ENCODE results near the gene ZNF324. TPM values are rescaled to one million over a fixed set of nuclear protein-coding genes. Genes with fewer than 3 reads are reported as not detected.
A peak's percentile ranks its signal among the peaks of the same experiment; 100 is the strongest.

Gene ZNF324
- total and polyA plus RNA-seq, 2 of the 13 experiments (the other 11 are each of a cell fraction or from before 2014, with no cell fraction given): 1.1 to 4.7 TPM

DNA sequence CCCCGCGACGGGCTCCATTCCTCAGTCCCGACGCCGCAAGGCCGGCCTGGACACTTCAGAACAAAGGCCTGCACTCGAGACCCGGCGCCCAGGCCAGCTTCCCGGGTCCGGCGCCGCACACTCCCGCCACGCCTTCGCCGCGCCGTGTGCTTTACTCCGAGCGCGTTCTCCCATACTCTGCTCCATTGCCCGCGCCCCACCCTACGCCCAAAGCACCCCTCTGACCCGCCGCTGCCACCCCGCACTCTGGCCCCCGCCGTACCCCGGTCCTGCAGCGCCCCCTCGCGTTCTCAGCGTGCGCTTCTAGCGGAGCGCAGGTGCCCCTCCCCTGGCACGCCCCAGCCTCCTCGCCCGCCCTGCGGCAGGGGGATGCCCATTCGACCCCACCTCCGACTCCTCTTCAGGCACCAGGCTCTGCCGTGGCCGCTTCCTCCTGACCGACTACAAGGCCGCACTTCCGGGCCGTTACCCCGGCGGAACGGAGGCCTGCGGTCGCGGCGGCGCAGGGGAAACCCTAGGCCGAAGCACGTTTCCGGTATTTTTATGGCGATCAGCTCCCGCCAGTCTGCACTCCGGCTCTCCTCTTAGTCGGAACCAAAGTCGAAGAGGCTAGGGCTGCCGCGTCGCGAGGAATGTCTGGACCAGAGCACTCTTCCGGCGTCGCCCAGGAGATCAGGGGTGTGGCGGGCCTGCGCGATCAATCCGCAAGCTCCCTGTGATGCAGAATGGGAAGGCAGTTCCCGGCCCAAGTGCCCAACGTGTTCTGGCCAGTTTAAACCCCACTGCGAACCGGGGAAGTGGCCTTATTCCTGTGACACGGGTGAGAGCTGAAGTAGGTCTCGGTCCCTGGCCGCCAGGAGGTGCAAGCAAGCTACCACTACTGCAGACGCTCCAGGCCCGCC, 52.7 kb downstream of the ZNF324 start, which contains the start of gene ZBTB45 (continued):
- TF ChIP-seq ZNF710 (CRISPR knock-in tag; IDR thresholded peaks at IDR 0.05; ENCODE audit: borderline replicate concordance): peak; percentile 86
- TF ChIP-seq XBP1 (CRISPR knock-in tag; IDR thresholded peaks at IDR 0.05): no peak; the same call in 1 of the 2 replicates
- no peak for TF ChIP-seq TRIM24 (CRISPR knock-in tag; IDR thresholded peaks at IDR 0.05)
- no peak for TF ChIP-seq ZNF296 (CRISPR knock-in tag; conservative IDR thresholded peaks at IDR 0.05)
- TF ChIP-seq CEBPG (CRISPR knock-in tag; IDR thresholded peaks at IDR 0.05): peak; percentile 65
- peak; percentile 99 for TF ChIP-seq ZNF350 (CRISPR knock-in tag; IDR thresholded peaks at IDR 0.05; ENCODE audit: borderline replicate concordance, low read depth)
- peak; percentile 80 for TF ChIP-seq GFI1 (CRISPR knock-in tag; IDR thresholded peaks at IDR 0.05; ENCODE audit: borderline replicate concordance)
- peak; percentile 40; the same call in 1 of the 2 replicates for TF ChIP-seq MYNN (CRISPR knock-in tag; IDR thresholded peaks at IDR 0.05; ENCODE audit: low read depth)
- peak; percentile 85 for TF ChIP-seq KMT2B (CRISPR knock-in tag; IDR thresholded peaks at IDR 0.05)
- no peak; the same call in 1 of the 2 replicates for TF ChIP-seq ZNF232 (CRISPR knock-in tag; IDR thresholded peaks at IDR 0.05; ENCODE audit: borderline replicate concordance)
- TF ChIP-seq TCF12 (IDR thresholded peaks at IDR 0.05): no peak
- TF ChIP-seq TCF12 (CRISPR knock-in tag; IDR thresholded peaks at IDR 0.05): 0 out of 2 replicates have a peak, but pooled peaks have one; percentile 79
- peak; percentile 82 for TF ChIP-seq NCOA2 (CRISPR knock-in tag; IDR thresholded peaks at IDR 0.05)
- TF ChIP-seq ZNF83 (CRISPR knock-in tag; IDR thresholded peaks at IDR 0.05; ENCODE audit: borderline replicate concordance): peak; percentile 87
- peak; percentile 70; the same call in 1 of the 2 replicates for TF ChIP-seq ZBTB10 (CRISPR knock-in tag; IDR thresholded peaks at IDR 0.05; ENCODE audit: borderline replicate concordance)
- peak; percentile 86 for TF ChIP-seq ZNF614 (CRISPR knock-in tag; IDR thresholded peaks at IDR 0.05; ENCODE audit: borderline replicate concordance)
- TF ChIP-seq ZNF782 (CRISPR knock-in tag; IDR thresholded peaks at IDR 0.05; ENCODE audit: borderline replicate concordance): no peak
- peak; percentile 88; the same call in 1 of the 2 replicates for TF ChIP-seq ZNF850 (CRISPR knock-in tag; conservative IDR thresholded peaks at IDR 0.05)
- peak; percentile 75; the same call in 1 of the 2 replicates for TF ChIP-seq ZNF691 (CRISPR knock-in tag; IDR thresholded peaks at IDR 0.05; ENCODE audit: borderline replicate concordance, low read depth)
- peak; percentile 98 for TF ChIP-seq ZNF543 (CRISPR knock-in tag; IDR thresholded peaks at IDR 0.05)
- TF ChIP-seq STAG1 (CRISPR knock-in tag; IDR thresholded peaks at IDR 0.05): peak; percentile 78
- TF ChIP-seq ZNF737 (CRISPR knock-in tag; IDR thresholded peaks at IDR 0.05; ENCODE audit: borderline replicate concordance): no peak
- TF ChIP-seq ZNF570 (CRISPR knock-in tag; IDR thresholded peaks at IDR 0.05; ENCODE audit: borderline replicate concordance): 0 out of 2 replicates have a peak, but pooled peaks have one; percentile 74
- peak; percentile 86 for TF ChIP-seq CENPT (CRISPR knock-in tag; IDR thresholded peaks at IDR 0.05; ENCODE audit: low read depth)
